ENCODE data around the gene FETUB.
A peak's percentile ranks its signal among the peaks of the same experiment; 100 is the strongest.
"Not testable (repeated sequence)": the region's sequence is repeated elsewhere in the genome, so short reads cannot be mapped to it uniquely, and the experiment has no call there.

FETUB gene

GRCh38 chr3:186614266-186614596, 26.0 kb upstream of the FETUB start:
- DNase-seq, result no peak

- peak; percentile 79 for DNase-seq
These were observed 25.4 kb upstream of the FETUB start for GRCh38 chr3:186614597-186615483.

DNA sequence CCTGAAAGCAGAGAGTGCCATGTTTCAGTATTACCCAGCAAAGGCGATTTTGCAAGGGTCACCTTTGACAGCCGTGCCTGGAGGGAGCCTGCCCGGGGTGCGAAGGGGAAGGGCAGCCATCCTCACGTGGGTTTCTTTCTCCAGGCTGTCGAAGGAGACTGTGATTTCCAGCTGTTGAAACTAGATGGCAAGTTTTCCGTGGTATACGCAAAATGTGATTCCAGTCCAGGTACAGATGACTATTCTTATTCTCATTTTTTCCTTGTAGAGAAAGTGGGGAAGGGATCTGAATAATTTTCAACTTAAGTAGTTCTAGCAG, 23.9 kb upstream of the FETUB start:
- DNase-seq, result no peak

DNA sequence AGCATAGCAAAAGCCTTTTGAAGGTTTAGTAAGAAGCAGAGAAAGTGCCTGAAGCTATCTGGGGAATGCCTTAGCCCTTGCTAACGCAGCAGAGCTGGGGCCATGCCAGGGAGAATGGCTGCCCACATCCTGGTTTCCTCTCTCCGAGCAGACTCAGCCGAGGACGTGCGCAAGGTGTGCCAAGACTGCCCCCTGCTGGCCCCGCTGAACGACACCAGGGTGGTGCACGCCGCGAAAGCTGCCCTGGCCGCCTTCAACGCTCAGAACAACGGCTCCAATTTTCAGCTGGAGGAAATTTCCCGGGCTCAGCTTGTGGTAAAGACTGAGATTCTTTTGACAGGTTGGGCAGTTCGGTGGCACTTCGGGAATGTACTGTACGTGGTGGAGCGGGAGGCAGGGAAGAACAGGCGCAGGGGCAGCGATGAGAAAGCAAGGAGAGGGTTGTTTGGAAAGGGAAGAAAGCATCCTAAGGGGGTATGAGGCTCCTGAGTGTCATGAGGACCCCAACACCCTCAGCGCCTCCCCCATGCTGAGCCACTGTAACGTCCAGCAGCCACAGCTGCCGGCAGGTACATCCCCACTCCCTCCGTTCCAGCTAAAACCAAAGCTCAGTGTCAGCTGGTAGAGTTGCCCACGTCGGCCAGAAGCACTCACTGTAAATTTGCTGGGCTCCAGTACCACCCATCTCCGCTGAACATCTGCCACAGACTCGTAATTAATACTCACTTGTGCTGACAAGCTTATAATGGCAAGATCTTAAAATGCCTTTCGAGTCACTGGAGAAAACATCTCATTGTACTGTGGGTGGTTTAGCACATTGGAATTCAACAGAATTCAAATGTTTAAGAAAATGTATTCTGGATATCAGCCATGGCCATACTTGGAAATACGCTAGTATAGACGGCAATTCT, 22.9 kb upstream of the FETUB start:
- peak; percentile 86 for DNase-seq

DNA sequence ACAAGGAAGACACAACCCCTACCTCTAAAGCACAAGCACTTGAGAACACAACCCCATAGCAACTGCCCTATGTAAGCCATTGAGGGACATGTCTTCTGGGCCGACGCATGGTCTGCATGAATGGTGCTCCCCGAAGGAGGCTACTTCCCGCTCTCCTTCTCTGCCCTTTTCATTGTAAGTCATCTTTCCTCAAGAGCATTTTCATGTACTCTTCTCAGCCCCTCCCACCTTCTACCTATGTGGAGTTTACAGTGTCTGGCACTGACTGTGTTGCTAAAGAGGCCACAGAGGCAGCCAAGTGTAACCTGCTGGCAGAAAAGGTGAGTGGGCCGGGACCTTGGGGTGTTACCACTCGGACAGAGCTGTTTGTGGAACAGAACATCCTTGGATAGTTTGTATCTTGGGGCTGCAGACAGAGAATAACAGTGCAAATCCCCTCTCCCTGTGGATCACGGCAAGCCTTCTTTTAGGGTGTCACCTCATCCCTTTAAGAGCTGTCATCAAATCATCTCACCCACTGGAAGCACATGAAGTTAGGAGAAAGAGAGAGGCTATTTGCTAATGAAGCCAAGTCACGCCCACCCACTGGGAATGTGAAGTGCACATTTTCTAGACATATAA, 21.8 kb upstream of the FETUB start:
- no peak for DNase-seq

DNA sequence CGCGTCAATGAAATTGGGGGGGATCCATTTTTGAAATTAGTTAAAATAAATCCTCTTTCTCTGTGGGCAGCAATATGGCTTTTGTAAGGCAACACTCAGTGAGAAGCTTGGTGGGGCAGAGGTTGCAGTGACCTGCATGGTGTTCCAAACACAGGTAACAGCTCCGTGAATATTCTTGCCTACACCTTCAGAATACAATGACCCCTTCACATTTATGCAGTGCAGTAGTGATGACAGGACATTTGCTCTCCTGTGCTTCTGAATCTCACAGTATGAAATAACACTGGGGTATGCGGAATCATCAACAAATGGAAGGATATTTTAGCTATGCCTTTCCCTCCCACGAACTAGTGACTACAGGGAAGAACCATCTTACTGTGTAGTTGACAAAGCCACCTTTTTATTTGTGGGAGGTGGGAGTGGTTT, 20.4 kb upstream of the FETUB start:
- no peak for DNase-seq

- no peak for DNase-seq
These were observed 19.7 kb upstream of the FETUB start for GRCh38 chr3:186620213-186621092.

GRCh38 chr3:186621894-186622650, 18.1 kb upstream of the FETUB start:
- no peak for DNase-seq

- DNase-seq, result no peak
These were observed 17.4 kb upstream of the FETUB start for GRCh38 chr3:186622651-186623310.

DNA sequence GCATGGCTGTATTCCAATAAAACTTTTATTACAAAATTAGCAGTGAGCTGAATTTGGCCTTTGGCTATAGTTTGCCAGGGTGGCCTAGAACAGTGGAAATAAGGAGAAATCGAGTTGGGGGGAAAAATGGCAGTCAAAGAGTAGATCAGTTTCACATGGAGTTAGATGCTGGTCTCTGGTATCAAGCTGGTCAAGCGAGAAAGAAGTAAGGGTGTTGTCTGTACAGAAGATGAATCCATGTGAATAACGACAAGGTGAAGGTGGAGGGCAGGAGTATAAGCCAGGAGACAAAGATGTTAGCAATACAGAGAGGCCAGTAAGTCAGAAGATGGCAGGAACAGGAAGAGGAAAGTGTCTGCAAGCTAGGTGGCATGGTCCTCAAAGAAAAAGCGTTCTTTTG, 15.6 kb upstream of the FETUB start:
- DNase-seq, result no peak

GRCh38 chr3:186625600-186626042, 14.6 kb upstream of the FETUB start:
- no peak for DNase-seq

GRCh38 chr3:186626254-186626847, 13.8 kb upstream of the FETUB start:
- no peak for DNase-seq

DNA sequence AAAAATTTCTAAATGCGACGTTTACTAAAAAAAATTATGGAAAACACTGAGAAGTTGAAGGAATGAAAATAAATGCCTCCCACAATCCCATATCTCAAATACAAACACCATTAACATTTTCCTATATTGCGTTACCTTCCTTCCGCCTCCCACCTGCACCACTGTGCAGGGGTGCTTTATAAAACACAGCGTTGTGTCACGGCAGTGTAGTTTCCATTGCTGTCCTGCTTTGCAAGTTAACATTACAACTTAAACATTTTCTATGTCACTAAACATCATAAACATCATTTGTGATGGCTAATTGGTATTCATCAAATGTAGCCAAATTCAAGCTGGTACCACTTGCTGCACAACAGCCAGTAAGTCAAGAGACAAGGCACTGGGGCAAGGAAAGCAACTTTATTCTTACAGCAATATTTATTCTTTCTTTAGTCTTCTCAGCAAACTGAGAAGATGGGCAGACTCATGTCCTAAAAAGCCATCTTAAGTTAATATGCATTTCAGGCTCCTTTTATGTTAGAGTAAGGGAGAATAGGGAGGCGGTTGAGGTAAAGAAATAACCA, 12.3 kb upstream of the FETUB start:
- DNase-seq, result no peak

DNA sequence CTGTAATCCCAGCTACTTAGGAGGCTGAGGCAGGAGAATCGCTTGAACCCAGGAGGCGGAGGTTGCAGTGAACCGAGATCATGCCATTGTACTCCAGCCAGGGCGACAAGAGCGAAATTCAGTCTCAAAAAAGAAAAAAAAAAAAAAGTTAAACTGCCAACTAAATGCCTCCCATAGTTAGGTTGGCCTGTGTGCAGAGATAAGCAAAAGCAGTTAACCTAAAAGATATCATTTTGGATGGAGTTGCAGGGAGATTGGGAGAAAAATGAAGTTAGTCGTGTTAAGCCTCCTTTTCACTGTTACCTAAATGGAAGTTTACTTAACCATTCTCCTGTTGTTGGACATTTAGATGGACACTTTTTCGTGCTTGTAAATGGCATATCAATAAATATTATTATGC, 11.4 kb upstream of the FETUB start:
- no peak for DNase-seq

DNA sequence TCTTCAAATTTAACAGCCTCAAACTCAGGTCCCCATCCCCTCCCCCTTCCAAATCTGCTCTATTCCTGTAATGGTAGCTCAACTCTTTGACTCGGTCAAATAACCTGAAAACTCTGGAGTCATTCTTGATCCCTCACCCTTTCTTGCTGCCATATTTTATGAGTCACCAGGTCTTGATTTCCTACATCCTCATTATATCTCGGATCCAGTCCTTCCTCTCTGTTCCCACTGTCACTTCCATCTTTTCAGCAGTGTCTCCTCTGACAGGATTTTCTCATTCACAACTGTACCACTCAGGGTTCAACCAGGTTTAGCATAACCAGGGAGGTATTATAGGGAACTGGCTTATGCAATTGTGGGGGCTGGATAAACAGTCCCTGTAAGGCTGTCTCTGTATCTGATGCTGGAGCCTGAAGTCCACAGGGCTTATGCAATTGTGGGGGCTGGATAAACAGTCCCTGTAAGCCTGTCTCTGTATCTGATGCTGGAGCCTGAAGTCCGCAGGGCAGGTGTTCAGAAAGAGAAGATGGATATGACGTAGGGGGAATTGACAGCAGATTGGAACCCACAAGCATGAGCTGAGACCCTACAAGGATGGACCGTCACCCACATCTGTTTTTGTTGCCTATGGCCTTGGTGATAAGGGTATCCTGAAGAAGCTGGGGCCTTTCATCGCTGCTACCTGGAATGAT, 9.1 kb upstream of the FETUB start:
- DNase-seq, result no peak

DNA sequence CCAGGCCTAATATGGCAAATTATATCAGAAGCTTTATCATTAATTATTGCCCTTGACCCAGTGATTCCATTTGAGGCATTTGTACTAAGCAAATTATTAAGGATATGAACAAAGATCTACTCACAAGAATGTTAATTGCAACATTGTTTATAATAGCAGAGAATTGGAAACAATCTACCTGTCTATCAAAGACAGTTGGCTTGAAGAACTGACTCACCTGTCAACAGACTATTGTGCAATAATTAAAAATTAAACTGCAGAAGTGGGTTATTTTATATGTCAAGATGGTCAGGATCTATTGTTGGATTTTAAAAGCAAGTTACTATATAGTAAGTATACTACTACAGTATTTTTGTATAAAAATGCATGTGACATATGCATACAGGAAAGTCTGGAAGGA, 6.7 kb upstream of the FETUB start:
- DNase-seq, result no peak

DNA sequence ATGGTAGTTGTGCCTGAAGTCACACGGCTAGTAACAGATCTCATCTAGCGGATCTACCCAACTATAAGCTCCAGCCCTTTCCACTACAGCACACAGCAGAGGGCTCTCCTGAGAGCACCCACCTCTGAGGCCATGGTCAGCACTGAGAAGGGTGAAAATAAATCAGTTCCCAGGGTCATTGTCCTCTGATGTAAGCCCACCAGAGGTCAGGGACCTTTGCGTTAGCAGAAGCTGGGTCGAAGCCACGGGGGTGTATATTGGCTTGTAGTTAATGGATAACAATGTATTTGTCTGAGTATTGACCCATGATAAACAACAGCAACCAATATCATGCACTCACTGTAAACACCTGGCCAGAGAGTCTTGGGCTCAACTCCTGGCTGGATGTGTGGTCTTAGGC, 6.0 kb upstream of the FETUB start:
- not testable (repeated sequence) for DNase-seq

GRCh38 chr3:186635532-186635931, 4.7 kb upstream of the FETUB start:
- DNase-seq, result no peak

DNA sequence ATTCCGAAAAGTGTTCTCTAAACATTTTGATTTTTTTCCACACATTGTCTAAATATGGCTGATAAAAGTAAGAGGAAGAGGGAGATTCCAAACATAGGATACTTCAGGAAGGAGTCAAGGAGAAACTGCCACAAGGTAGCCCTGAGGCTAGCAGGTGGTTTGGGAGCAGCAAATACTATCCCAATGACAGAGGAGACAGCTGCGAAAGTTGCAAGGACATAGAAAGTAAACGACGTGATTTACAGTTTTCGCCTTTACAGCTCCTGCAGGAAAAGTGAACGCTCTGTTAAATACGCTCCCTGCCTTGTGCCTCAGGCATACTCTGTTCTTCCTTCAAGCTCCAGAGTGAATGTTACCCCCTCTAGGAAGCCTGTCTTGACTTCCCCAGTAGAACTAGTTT, 3.7 kb upstream of the FETUB start:
- no peak for DNase-seq

- no peak for DNase-seq
These were observed 2.5 kb upstream of the FETUB start for GRCh38 chr3:186637686-186638085.
